C4-2B (cell line): Measurements from ENCODE around the gene PCLO.
"Not testable (repeated sequence)": the region's sequence is repeated elsewhere in the genome, so short reads cannot be mapped to it uniquely, and the experiment has no call there.

Experiments
- H3K27ac ChIP-seq: fragments of 450-650 bp; 2 replicates; pipeline ENCODE4 v1.5.1; 2017
- CTCF ChIP-seq: fragments of 450-650 bp; conservative IDR thresholded peaks from 2 replicates; pipeline ENCODE4 v1.5.1; 2017; ENCODE audit warnings: mild to moderate bottlenecking
- ZFX ChIP-seq: fragments of 450-650 bp; IDR thresholded peaks from 2 replicates; pipeline ENCODE4 v1.6.1; 2017

Gene PCLO

GRCh38 chr7:83105948-83106347, 56.7 kb downstream of the PCLO start:
- no peak for TF ChIP-seq CTCF
- TF ChIP-seq ZFX, result no peak
- H3K27ac ChIP-seq, result no peak overlapping the region

- TF ChIP-seq ZFX, result no peak
- no peak for TF ChIP-seq CTCF
- H3K27ac ChIP-seq, result no peak overlapping the region
These were observed 57.6 kb downstream of the PCLO start for GRCh38 chr7:83105063-83105462.

DNA sequence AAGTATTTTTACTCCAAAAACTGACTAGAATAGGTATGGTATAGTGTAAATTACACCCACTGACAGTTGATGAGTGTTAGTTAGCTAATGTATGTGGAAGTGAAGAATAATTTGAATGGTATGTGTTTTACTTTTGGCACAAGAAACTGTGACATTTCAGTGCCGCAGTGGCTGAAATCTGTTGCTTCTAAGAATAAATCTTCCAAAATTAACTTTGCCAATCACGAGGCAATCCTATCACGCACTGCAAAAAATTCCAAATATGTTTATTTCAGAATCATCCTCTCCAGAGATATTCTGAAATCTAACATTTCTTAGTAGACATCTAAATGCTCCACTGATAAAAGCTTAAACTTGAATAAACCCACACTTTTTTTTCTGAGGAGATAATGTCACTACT, 61.2 kb downstream of the PCLO start:
- TF ChIP-seq CTCF, result no peak
- no peak for TF ChIP-seq ZFX
- H3K27ac ChIP-seq, result no peak overlapping the region

DNA sequence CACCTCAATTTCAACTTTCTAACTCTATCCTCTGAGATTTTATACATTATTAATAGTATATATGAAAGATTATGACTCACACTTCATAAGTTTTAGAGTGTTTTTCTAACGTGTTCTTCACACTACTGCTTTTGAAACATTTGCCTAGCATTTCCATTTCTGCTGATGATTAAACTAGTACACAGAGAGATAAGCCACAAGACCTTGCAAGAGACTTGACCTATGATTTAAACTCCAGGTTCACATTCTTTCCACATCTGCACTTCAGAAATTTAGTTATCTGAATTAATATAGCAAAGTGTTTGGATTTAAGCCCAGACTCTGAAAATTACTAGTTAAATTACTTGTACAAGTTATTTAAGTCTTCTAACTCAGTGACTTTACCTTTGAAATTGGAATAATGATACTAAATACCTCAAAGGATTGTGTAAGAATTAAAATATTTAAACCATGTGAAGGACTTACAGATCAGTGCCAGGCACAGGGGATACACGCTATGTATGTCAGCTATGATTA, 66.6 kb downstream of the PCLO start:
- TF ChIP-seq ZFX (no peak), CTCF (no peak)
- no peak overlapping the region for H3K27ac ChIP-seq

DNA sequence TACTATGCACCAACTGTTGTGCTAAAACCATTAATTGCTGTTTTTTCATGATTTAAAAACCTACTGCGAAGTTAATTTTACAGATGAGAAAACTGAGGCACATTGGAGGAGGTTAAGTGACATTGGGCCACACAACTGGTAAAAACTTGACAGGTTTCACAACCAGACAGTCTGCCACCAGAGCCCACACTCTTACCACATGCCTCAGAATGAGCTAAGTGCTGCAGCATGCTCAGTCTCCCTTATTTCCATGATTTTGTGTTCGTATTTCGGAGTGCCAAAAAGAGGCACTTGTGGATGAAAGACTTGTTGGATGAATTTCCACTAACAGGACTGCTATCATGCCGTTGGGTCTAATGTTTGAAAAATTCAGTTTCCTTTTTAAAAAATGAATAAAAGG, 77.4 kb downstream of the PCLO start:
- TF ChIP-seq CTCF (no peak), ZFX (no peak)
- no peak overlapping the region for H3K27ac ChIP-seq

DNA sequence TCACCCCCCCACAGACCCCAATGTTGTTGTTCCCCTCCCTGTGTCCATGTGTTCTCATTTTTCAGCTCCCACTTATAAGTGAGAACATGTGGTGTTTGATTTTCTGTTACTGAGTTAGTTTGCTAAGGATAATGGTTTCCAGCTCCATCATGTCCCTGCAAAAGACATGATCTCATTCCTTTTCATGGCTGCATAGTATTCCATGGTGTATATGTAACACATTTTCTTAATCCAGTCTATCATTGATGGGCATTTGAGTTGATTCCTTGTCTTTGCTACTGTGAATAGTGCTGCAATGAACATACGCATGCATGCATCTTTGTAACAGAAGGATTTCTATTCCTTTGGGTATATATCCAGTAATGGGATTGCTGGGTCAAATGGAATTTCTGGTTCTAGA, 82.8 kb downstream of the PCLO start:
- H3K27ac ChIP-seq, result not testable (repeated sequence)

- H3K27ac ChIP-seq, result no peak overlapping the region
- no peak for TF ChIP-seq ZFX
- no peak for TF ChIP-seq CTCF
These were observed 85.4 kb downstream of the PCLO start for GRCh38 chr7:83077328-83077727.
